GM23338 (cell line): ENCODE measurements around the gene AGTRAP. TPM values are rescaled to one million over a fixed set of nuclear protein-coding genes. Genes with fewer than 3 reads are reported as not detected.

Experiments used
- ATAC-seq: fragments of 200-7000 bp; cut with Tn5 transposase; 3 replicates; pipeline ENCODE4 v1.9.1; 2020
- DNase-seq: peaks from one replicate; pipeline ENCODE4 v3.0.0-alpha.2; 2015; ENCODE audit warnings: low spot score
- H2AFZ ChIP-seq: fragments of 200-600 bp; sonication (generic); 2 replicates; pipeline ENCODE4 v1.8.0; 2016; ENCODE audit warnings: antibody characterized with exemption, mild to moderate bottlenecking, moderate library complexity
- H3F3A ChIP-seq: fragments of 200-600 bp; sonication (generic); replicated peaks from 2 replicates; pipeline ENCODE4 v1.8.0; 2017; ENCODE audit warnings: antibody characterized with exemption, mixed run types, low read depth
- H3K27ac ChIP-seq: fragments of 200-600 bp; sonication (generic); 2 replicates; pipeline ENCODE4 v1.6.1; 2016; ENCODE audit warnings: low read depth
- H3K27me3 ChIP-seq: fragments of 200-600 bp; sonication (generic); 2 replicates; pipeline ENCODE4 v1.8.0; 2016; ENCODE audit warnings: mild to moderate bottlenecking, mixed run types, moderate library complexity; ENCODE audit not compliant: insufficient read depth
- H3K36me3 ChIP-seq: fragments of 200-600 bp; sonication (generic); 2 replicates; pipeline ENCODE4 v1.8.0; 2016; ENCODE audit warnings: mild to moderate bottlenecking; ENCODE audit not compliant: insufficient read depth
- H3K4me1 ChIP-seq: fragments of 200-600 bp; sonication (generic); 2 replicates; pipeline ENCODE4 v1.8.0; 2016; ENCODE audit warnings: mild to moderate bottlenecking, moderate library complexity; ENCODE audit not compliant: insufficient read depth
- H3K4me2 ChIP-seq: fragments of 200-600 bp; sonication (generic); 2 replicates; pipeline ENCODE4 v1.7.1; 2017; ENCODE audit warnings: mixed run types
- H3K4me3 ChIP-seq: fragments of 200-600 bp; sonication (generic); 2 replicates; pipeline ENCODE4 v1.6.1; 2016; ENCODE audit warnings: mixed run types
- H3K79me2 ChIP-seq: fragments of 200-600 bp; sonication (generic); replicated peaks from 2 replicates; pipeline ENCODE4 v1.8.0; 2017; ENCODE audit warnings: mild to moderate bottlenecking; ENCODE audit not compliant: insufficient read depth
- H3K9me2 ChIP-seq: fragments of 200-600 bp; sonication (generic); 2 replicates; pipeline ENCODE4 v1.8.0; 2017; ENCODE audit not compliant: insufficient read depth
- H4K20me1 ChIP-seq: fragments of 200-600 bp; sonication (generic); replicated peaks from 2 replicates; pipeline ENCODE4 v1.8.0; 2017; ENCODE audit warnings: mild to moderate bottlenecking; ENCODE audit not compliant: insufficient read depth
- H3K27ac Mint-ChIP-seq: 2 replicates; pipeline ENCODE4 v1.8.0; 2020; ENCODE audit warnings: inconsistent platforms, mild to moderate bottlenecking, moderate library complexity, mixed read lengths
- H3K27me3 Mint-ChIP-seq: 3 replicates; pipeline ENCODE4 v1.8.0; 2022; ENCODE audit warnings: low read depth, mild to moderate bottlenecking, moderate library complexity, mixed read lengths, inconsistent platforms; ENCODE audit not compliant: insufficient read depth, poor library complexity
- H3K36me3 Mint-ChIP-seq: 3 replicates; pipeline ENCODE4 v1.8.0; 2021; ENCODE audit warnings: low read depth, mild to moderate bottlenecking, inconsistent platforms, moderate library complexity, mixed read lengths
- H3K4me1 Mint-ChIP-seq: 3 replicates; pipeline ENCODE4 v1.8.0; 2020; ENCODE audit warnings: mild to moderate bottlenecking, inconsistent platforms, mixed read lengths
- H3K4me3 Mint-ChIP-seq: 3 replicates; pipeline ENCODE4 v1.8.0; 2021; ENCODE audit warnings: moderate library complexity, mild to moderate bottlenecking, inconsistent platforms, mixed read lengths
- H3K9me3 Mint-ChIP-seq: 3 replicates; pipeline ENCODE4 v1.8.0; 2020; ENCODE audit warnings: moderate library complexity, mild to moderate bottlenecking, inconsistent platforms, mixed read lengths
- CREB1 ChIP-seq: fragments of 250-450 bp; sonication (Bioruptor Pico); IDR thresholded peaks from 2 replicates; pipeline ENCODE4 v1.5.0; 2020; ENCODE audit warnings: low read depth, mild to moderate bottlenecking, moderate library complexity
- ETS1 ChIP-seq: IDR thresholded peaks from 2 replicates; pipeline ENCODE4 v1.6.1; 2016; ENCODE audit warnings: antibody characterized with exemption
- EZH2 ChIP-seq: fragments of 200-600 bp; sonication (generic); IDR thresholded peaks from one replicate; pipeline ENCODE4 v1.8.0; 2017; ENCODE audit warnings: antibody characterized with exemption, mild to moderate bottlenecking, low read depth; ENCODE audit not compliant: unreplicated experiment
- EZH2phosphoT487 ChIP-seq: fragments of 200-600 bp; sonication (generic); IDR thresholded peaks from one replicate; pipeline ENCODE4 v1.8.1; 2018; ENCODE audit warnings: antibody characterized with exemption; ENCODE audit not compliant: unreplicated experiment
- JUNB ChIP-seq: IDR thresholded peaks from one replicate; pipeline ENCODE4 v1.6.1; 2016; ENCODE audit warnings: antibody characterized with exemption; ENCODE audit not compliant: unreplicated experiment
- NANOG ChIP-seq: IDR thresholded peaks from 2 replicates; pipeline ENCODE4 v1.6.1; 2016; ENCODE audit warnings: antibody characterized with exemption, borderline replicate concordance
- POLR2AphosphoS5 ChIP-seq: IDR thresholded peaks from 2 replicates; pipeline ENCODE4 v1.6.1; 2016; ENCODE audit warnings: antibody characterized with exemption, low read depth
- REST ChIP-seq: IDR thresholded peaks from one replicate; pipeline ENCODE4 v1.6.1; 2018; ENCODE audit warnings: antibody characterized with exemption; ENCODE audit not compliant: unreplicated experiment
- STAT1 ChIP-seq: IDR thresholded peaks from one replicate; pipeline ENCODE4 v1.6.1; 2016; ENCODE audit warnings: antibody characterized with exemption; ENCODE audit not compliant: unreplicated experiment
- ZNF114 ChIP-seq: fragments of 250-450 bp; sonication (Bioruptor Pico); IDR thresholded peaks from 2 replicates; pipeline ENCODE4 v1.5.0; 2020; ENCODE audit warnings: mild to moderate bottlenecking, moderate library complexity
- polyA plus RNA-seq: library from polyadenylated mRNA; unstranded; fragments of >200 nt; fragmentation: Nextera tagmentation; extraction: Ambion mirVana; gene quantifications from 2 replicates; pipeline ENCODE4 v1.2.1, GENCODE V29; 2016
- total RNA-seq: library from RNA; depleted of rRNA; stranded (reverse); fragments of >200 nt; shearing (Covaris generic); gene quantifications from 2 replicates; pipeline ENCODE4 v1.2.3, GENCODE V29; 2014

Gene AGTRAP
- total and polyA plus RNA-seq, 2 experiments from 2014 or later = 79.4 to 102 TPM

- TF ChIP-seq EZH2 = no peak
- TF ChIP-seq STAT1 = no peak
- no peak for TF ChIP-seq EZH2phosphoT487
- TF ChIP-seq ETS1 = no peak
- no peak for TF ChIP-seq CREB1 (CRISPR knock-in tag)
- TF ChIP-seq JUNB = no peak
- no peak for TF ChIP-seq POLR2AphosphoS5
- Histone ChIP-seq H3K27ac (no peak overlapping the region), H3K27me3 (peaks cover 31% of the 10 kb centered on the region), H4K20me1 (no peaks in the 10 kb centered on the region), H3K9me2 (no peaks in the 10 kb centered on the region), H3K36me3 (no peaks in the 10 kb centered on the region), H3K4me2 (no peak overlapping the region), H3K4me3 (no peak overlapping the region), H3K4me1 (peaks cover 5% of the 10 kb centered on the region; the same call in 1 of the 2 replicates), H3K79me2 (no peaks in the 10 kb centered on the region), H3F3A (peaks cover 5% of the 10 kb centered on the region; the same call in 1 of the 2 replicates), H2AFZ (no peak overlapping the region)
- H3K4me1 Mint-ChIP-seq = peaks cover 14% of the 10 kb centered on the region
- ATAC-seq (no peak), DNase-seq (no peak)
- no peak overlapping the region for H3K27ac Mint-ChIP-seq
- peaks cover 3% of the 10 kb centered on the region; the same call in 1 of the 3 replicates for H3K9me3 Mint-ChIP-seq
- H3K4me3 Mint-ChIP-seq = no peak overlapping the region
- H3K27me3 Mint-ChIP-seq = peaks cover 41% of the 10 kb centered on the region
- H3K36me3 Mint-ChIP-seq = no peaks in the 10 kb centered on the region
Measured at GRCh38 chr1:11764519-11764918, 28.6 kb downstream of the AGTRAP start.

- Histone ChIP-seq H3K79me2 (no peaks in the 10 kb centered on the region), H3K4me1 (peaks cover 5% of the 10 kb centered on the region; the same call in 1 of the 2 replicates), H3K27me3 (peaks cover 18% of the 10 kb centered on the region), H4K20me1 (no peaks in the 10 kb centered on the region), H3F3A (peaks cover 5% of the 10 kb centered on the region; the same call in 1 of the 2 replicates), H3K4me3 (no peak overlapping the region), H3K36me3 (no peaks in the 10 kb centered on the region), H3K9me2 (no peaks in the 10 kb centered on the region), H2AFZ (no peak overlapping the region), H3K4me2 (no peak overlapping the region), H3K27ac (no peak overlapping the region)
- ATAC-seq (no peak), DNase-seq (no peak)
- TF ChIP-seq REST (no peak), EZH2phosphoT487 (no peak), POLR2AphosphoS5 (no peak), EZH2 (no peak), ZNF114 (CRISPR knock-in tag) (no peak), NANOG (no peak), CREB1 (CRISPR knock-in tag) (no peak), JUNB (no peak), ETS1 (no peak), STAT1 (no peak)
- peaks cover 3% of the 10 kb centered on the region; the same call in 1 of the 3 replicates for H3K9me3 Mint-ChIP-seq
- H3K4me3 Mint-ChIP-seq = no peak overlapping the region
- H3K4me1 Mint-ChIP-seq = peaks cover 14% of the 10 kb centered on the region
- peaks cover 31% of the 10 kb centered on the region for H3K27me3 Mint-ChIP-seq
- H3K36me3 Mint-ChIP-seq = no peaks in the 10 kb centered on the region
- no peak overlapping the region for H3K27ac Mint-ChIP-seq
Measured at GRCh38 chr1:11765661-11766428, 29.9 kb downstream of the AGTRAP start.
